Jurkat, Clone E6-1 (cell line): ENCODE data around the gene FGD5.

ENCODE experiments used
- DNase-seq: peaks from one replicate; pipeline ENCODE4 v3.0.0-alpha.2; 2011; ENCODE audit warnings: low read depth, low spot score
- H3K4me3 ChIP-seq: 2 replicates; pipeline ENCODE4 v1.5.1; 2011; ENCODE audit warnings: mild to moderate bottlenecking, low read length, control low read depth, moderate library complexity

The FGD5 gene

GRCh38 chr3:14938954-14939353, 120.2 kb downstream of the FGD5 start:
- no peak overlapping the region for H3K4me3 ChIP-seq
- no peak for DNase-seq

DNA sequence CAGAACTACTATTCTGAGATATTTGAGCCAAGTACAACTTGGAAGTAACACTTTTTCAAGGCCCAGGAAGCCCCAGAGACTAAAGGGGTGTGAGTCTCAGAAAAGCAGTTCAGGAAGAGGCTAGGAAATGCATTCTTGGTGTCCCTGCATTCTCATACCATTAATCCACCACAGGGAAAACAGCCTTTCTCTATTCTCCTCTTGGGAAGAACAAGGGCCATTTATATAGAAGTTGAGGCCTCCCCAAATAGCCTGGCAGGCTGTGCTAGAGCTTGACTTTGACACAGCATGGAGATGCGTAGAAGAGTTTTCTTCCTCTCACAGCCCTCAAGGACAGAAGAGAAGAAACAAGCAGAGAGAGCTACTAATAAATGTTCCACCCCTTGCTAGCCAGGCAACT, 123.1 kb downstream of the FGD5 start:
- no peak overlapping the region for H3K4me3 ChIP-seq
- no peak for DNase-seq

DNA sequence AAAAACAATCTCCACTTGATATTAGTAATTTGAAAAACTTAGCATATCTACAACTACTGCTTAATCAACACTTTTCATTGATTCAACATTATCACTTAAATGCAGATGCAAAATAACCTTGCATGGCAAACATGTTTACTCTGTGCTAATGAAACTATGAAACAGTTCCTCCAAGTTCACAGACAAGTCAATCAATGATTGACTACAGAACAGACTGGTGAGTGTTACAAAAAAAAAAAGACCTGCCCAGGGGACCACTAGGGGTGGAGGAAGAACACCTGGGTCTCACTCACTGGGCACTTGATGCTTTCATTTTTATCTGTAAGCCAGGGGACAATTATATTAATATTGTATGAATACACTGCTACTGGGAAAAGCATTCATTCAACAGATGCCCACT, 124.3 kb downstream of the FGD5 start:
- no peak for DNase-seq

GRCh38 chr3:14946236-14946635, 127.5 kb downstream of the FGD5 start:
- peak overlapping the region; percentile 84 for H3K4me3 ChIP-seq
- no peak for DNase-seq

More for the DNA sequence above, 124.3 kb downstream of the FGD5 start:
- no peak overlapping the region for H3K4me3 ChIP-seq

GRCh38 chr3:14946739-14947099, 128.0 kb downstream of the FGD5 start:
- DNase-seq = no peak
- H3K4me3 ChIP-seq = peak overlapping the region; percentile 84

DNA sequence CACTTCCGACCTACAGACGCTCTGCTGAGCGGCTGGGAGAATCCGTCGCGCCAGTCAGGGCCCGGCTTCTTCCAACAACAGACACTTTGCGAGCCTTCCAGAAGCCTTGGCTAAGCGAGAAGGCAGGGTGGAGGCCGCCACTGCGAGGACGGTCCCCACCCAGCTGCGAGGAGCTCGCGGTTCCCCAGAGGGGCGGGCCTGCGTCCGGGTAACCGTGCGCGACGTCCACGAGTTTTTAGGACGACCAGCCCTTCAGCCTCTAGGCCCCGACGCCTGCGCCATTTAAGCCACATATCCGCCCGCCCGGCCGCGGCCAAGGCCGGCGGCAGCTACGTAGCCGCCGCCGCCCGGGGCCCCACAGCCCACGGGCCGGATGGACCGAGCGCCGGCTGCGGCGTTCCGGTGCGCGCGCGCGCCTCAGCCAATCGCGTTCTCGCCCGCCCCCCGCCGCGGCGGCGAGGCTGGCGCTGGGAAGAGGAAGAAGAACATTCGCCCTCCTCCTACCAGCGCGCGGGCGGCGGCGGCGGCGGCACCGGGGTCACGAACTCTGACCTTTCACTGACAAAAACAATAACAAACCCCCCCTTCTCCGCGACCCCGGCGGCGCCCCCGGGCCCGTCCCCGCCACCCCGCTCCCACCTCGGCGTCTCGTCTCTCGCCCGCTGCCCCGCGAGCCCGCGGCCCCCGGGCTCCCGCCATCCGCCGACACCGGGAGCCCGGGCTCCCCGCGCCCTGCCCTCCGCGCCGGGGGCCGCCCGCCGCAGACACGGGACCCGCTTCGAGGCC, 128.5 kb downstream of the FGD5 start, which contains the start of gene NR2C2:
TSS of gene NR2C2 (plus strand) at position 484 of the 786 bp plus-strand sequence. CDS start 56,332 bp downstream, outside the sequence.
- H3K4me3 ChIP-seq = peak within 1 kb of the TSS; percentile 84
- DNase-seq = peak; percentile 60

DNA sequence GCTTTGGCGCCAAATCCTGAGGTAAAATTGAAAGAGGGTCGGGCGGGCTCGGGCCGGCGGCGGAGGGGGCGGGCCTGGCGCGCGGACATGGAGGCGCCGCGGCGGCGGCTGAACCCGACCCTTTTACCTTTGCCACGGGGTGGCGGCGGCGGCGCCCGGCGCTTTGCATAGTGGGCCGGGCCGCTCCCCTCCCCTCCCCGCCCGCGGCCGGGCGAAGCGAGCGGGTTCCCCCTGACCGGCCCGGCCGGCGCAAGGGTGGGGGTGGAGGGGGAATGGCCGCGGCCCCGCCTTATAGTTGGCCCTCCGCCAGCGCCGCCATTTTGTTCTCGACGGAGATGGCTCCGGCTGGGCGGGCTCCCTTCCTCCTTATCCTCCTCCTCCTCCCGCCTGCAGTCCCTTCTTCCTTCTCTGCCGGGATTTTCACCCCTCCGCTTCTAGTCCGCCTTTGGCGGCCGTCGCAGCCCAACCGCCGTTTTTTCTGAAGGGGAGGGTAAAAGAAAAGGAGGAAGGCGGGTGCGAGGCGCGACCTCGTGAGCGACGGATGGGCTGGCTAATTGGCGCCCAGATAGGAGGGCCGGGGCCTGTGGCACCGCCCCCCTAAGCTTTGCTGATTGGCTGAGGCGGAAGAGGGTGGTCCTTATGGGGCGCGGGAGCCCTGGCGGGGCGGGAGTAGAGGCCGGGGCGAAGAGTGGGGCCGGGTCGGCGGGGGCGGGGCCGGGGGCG, 129.3 kb downstream of the FGD5 start:
- DNase-seq = peak; percentile 93
- peak overlapping the region; percentile 73 for H3K4me3 ChIP-seq

- H3K4me3 ChIP-seq = peak overlapping the region; percentile 73
- DNase-seq = no peak
Observed at GRCh38 chr3:14948609-14949038, 129.9 kb downstream of the FGD5 start.

DNA sequence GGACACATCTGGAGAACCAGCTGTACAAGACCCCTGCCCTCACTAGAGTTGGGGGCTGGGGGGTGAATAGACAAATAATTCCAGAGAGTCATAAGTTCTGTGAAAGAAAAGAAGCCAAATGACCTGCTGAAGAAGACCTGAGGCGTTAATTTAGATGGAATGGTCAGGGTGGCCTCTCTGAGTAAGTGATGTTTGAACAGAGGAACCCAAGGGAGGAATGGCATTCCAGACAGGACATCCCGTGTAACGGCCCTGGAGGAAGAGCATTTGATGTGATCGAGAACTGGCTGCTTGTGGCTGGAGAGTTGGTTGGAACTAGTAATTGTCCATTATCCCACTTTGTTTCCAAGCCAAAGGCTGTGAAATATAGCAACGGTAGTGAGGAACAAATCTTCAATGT, 130.4 kb downstream of the FGD5 start:
- H3K4me3 ChIP-seq = peak overlapping the region; percentile 73
- DNase-seq = no peak

- H3K4me3 ChIP-seq = no peak overlapping the region
Observed at GRCh38 chr3:14950274-14950673, 131.5 kb downstream of the FGD5 start.

DNA sequence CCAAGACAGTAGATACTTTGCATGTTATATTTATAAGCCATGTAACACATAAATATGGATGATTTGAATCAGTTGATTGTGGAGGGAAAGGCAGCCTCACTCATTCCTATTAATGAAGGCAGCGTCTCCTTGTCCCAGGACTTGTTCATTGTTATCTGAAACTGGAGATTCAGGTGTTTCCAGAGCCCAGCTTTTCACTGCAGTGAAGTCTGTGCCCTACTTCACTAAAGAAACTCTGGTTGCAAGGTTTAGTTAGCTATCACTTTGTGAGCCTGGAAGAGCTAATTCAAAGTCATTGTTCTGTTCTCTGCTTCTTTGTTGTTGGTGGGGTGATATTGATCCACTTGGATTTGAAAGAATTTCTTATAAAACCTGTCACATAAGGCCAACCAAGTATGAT, 138.4 kb downstream of the FGD5 start:
- H3K4me3 ChIP-seq = no peak overlapping the region
- DNase-seq = no peak

More at GRCh38 chr3:14950274-14950673, 131.5 kb downstream of the FGD5 start:
- no peak for DNase-seq

DNA sequence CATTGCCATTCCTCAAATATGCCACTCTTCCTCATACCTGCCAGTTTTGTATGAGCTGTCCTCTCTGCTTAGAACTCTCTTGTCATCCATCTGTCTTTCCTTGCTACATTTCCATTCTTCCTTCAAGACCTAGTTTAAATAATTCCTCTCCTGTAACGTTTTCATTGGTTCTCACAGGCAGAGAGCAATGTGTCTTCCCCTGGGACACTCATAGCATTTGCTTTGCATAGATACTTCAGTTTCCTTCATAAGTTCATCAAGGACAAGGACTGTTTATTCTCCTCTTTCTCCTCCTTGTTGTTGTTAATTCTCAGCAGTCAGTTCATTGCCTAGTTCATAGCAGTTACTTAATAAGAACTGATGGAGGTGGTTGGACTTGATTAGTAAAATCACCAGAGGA, 139.2 kb downstream of the FGD5 start:
- H3K4me3 ChIP-seq = no peak overlapping the region
- DNase-seq = no peak

- DNase-seq = no peak
Observed at GRCh38 chr3:14959359-14959943, 140.7 kb downstream of the FGD5 start.

GRCh38 chr3:14962762-14963161, 144.0 kb downstream of the FGD5 start:
- no peak for DNase-seq
- H3K4me3 ChIP-seq = no peak overlapping the region

More at GRCh38 chr3:14959359-14959943, 140.7 kb downstream of the FGD5 start:
- no peak overlapping the region for H3K4me3 ChIP-seq

DNA sequence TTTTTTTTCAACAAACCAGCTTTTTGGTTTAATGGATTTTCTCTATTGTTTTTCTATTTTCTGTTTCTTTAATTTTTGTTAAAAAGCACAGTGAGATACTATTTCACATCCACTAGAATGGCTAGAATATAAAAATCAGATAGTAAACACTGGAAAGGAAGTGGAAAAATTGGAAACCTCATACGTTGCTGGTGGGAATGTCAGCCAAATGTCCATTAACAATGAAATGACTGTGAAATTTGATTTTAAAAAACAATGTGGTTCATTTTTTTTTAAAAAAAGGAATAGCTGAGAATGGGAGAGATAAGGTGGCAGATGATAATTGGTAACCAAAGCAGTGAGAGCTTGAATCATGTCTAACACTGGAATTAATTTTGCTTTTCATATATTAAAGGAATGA, 148.5 kb downstream of the FGD5 start:
- no peak for DNase-seq
- no peak overlapping the region for H3K4me3 ChIP-seq

GRCh38 chr3:14969671-14970070, 150.9 kb downstream of the FGD5 start:
- DNase-seq = no peak
- no peak overlapping the region for H3K4me3 ChIP-seq

GRCh38 chr3:14976317-14976716, 157.6 kb downstream of the FGD5 start:
- no peak for DNase-seq
- no peak overlapping the region for H3K4me3 ChIP-seq

DNA sequence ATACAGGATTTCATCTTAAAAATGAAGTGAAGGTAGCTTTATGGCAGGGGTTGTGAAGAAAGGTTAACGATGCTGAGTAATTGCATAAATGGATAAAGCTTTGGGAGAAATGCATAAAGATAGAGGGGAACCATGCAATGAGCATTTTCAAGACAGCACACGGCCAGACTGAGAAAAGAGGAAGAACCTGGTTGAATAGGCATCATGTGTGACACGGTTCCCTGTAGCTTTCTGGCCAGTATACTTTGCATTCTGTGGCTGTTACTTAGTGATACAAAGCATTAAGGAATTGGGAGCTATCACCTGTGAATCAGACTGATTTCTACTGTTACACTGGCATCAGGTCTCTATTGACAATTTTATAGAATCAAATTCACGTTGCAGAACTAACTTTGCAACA, 161.9 kb downstream of the FGD5 start:
- DNase-seq = no peak
- H3K4me3 ChIP-seq = no peak overlapping the region
